ENCODE results near the gene ZSCAN9.

The ZSCAN9 gene

GRCh38 chr6:28220257-28221133 lies 4.6 kb upstream of the ZSCAN9 start:
- DNase-seq (ENCODE audit: low read depth) = no peak

- DNase-seq (ENCODE audit: low read depth) = no peak
Measured at GRCh38 chr6:28224131-28225055, 682 bp upstream of the ZSCAN9 start.

- no peak for DNase-seq (ENCODE audit: low read depth)
Measured at GRCh38 chr6:28226460-28226859, 1.4 kb downstream of the ZSCAN9 start.

GRCh38 chr6:28232785-28233184 lies 7.7 kb downstream of the ZSCAN9 start:
- no peak for DNase-seq (ENCODE audit: low read depth)

- no peak for DNase-seq (ENCODE audit: low read depth)
Measured at GRCh38 chr6:28235912-28236452, 10.9 kb downstream of the ZSCAN9 start.

GRCh38 chr6:28239636-28240035 lies 14.6 kb downstream of the ZSCAN9 start:
- no peak for DNase-seq (ENCODE audit: low read depth)

- DNase-seq (ENCODE audit: low read depth) = no peak
Measured at GRCh38 chr6:28240471-28240870, 15.4 kb downstream of the ZSCAN9 start.

- no peak for DNase-seq (ENCODE audit: low read depth)
Measured at GRCh38 chr6:28243946-28244345, 18.9 kb downstream of the ZSCAN9 start.

GRCh38 chr6:28245206-28245941 lies 20.3 kb downstream of the ZSCAN9 start:
- no peak for DNase-seq (ENCODE audit: low read depth)

GRCh38 chr6:28248916-28249315 lies 23.8 kb downstream of the ZSCAN9 start:
- DNase-seq (ENCODE audit: low read depth) = no peak

- DNase-seq (ENCODE audit: low read depth) = no peak
Measured at GRCh38 chr6:28250747-28251146, 25.7 kb downstream of the ZSCAN9 start.

GRCh38 chr6:28251661-28252008 lies 26.6 kb downstream of the ZSCAN9 start:
- peak; percentile 12 for DNase-seq (ENCODE audit: low read depth)

- DNase-seq (ENCODE audit: low read depth) = peak; percentile 81
Measured at GRCh38 chr6:28252009-28252975, 27.2 kb downstream of the ZSCAN9 start, which contains the start of gene ZKSCAN4. TSS of gene ZKSCAN4 (minus strand) at chr6:28252269. CDS start at chr6:28251980, 289 bp downstream.

GRCh38 chr6:28254121-28254519 lies 29.0 kb downstream of the ZSCAN9 start:
- DNase-seq (ENCODE audit: low read depth) = no peak

GRCh38 chr6:28257042-28257441 lies 32.0 kb downstream of the ZSCAN9 start:
- no peak for DNase-seq (ENCODE audit: low read depth)

GRCh38 chr6:28258877-28259777 lies 34.1 kb downstream of the ZSCAN9 start, which contains the start of gene NKAPL:
TSS of gene NKAPL (plus strand) at chr6:28259297. CDS start at chr6:28259372, 75 bp downstream.
- peak; percentile 52 for DNase-seq (ENCODE audit: low read depth)

GRCh38 chr6:28263922-28264321 lies 38.8 kb downstream of the ZSCAN9 start:
- no peak for DNase-seq (ENCODE audit: low read depth)

GRCh38 chr6:28264834-28265401 lies 39.8 kb downstream of the ZSCAN9 start:
- no peak for DNase-seq (ENCODE audit: low read depth)

- DNase-seq (ENCODE audit: low read depth) = no peak
Measured at GRCh38 chr6:28266563-28266961, 41.5 kb downstream of the ZSCAN9 start.
